GM18858 (cell line): ENCODE data around the gene CRHR1.

Source experiments
- ATAC-seq: cut with Tn5 transposase; IDR thresholded peaks from one replicate; pipeline ENCODE4 v1.9.1; 2021; ENCODE audit not compliant: unreplicated experiment

Gene CRHR1

DNA sequence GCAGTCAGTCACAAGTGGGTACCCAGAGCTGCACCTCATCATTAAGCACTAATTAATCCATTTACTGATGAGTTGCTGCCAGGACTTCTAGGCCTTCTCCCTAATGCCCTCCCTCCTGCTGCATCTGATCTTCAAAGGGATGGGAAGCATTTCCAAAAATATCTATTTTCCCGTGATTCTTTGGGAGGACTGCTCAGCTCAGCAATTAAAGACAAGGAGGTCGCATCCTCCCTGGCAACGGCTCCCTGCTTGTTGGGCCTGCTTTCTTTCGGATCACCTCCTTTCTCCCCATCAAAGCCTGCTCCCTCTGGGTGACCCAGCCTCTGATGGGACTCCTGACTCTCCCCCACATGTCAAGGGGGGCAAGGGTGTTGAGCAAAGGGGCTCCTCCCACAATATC is 34.6 kb downstream of the CRHR1 start:
- ATAC-seq, result no peak

DNA sequence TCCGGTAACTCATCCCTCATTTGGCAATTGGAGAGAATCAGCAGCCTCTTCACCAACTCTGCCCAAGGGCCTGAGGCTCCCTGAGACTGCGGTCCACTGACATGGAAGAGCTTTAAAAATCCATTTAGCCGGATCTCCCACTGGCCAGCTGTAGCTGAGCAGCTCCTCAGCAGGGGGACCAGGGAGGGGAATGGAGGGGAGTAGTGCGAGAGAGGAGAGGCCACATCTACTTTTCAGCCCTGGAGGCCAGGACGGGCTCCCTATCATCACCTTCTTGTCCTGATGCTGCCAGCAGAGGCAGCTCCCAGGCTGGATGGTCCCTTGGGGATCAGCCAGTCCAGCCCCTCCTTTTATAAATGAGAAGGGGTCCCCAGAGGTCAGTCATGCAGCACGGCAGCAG is 35.5 kb downstream of the CRHR1 start:
- ATAC-seq, result no peak

DNA sequence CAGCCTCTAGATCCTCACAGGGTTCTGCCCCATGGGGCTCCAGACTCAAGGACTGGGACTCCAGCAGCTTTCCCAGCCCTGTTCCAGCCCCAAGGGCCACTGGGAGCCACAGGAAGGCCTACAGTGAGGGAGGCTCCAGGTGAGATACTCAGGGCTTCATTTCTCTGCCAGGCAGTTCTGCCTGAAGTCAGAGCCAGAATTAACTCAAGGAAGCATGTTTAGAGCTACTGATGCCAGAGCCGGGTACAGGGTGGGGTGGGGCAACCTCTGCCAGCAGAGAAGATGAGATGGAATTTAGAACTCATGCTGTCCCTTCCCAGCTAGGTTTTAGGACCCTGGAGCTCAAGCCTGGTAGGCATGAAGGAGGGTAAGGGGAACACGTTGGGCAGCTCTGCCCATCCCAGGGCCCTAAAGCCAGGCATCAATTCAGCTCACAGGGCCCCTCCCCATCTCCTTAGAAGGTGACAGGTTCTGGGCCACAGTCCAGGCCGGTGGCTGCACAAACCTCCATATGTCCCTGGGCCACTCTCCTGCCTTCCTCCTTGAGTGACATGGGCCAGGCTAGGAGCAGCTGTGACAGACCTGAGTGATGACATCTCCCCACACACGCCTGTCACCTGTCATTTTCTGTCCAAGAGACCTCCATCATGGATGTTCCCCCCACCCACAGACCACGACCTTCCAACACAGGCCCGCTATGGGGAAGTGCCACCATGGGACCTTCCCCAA is 36.1 kb downstream of the CRHR1 start:
- ATAC-seq, result no peak

DNA sequence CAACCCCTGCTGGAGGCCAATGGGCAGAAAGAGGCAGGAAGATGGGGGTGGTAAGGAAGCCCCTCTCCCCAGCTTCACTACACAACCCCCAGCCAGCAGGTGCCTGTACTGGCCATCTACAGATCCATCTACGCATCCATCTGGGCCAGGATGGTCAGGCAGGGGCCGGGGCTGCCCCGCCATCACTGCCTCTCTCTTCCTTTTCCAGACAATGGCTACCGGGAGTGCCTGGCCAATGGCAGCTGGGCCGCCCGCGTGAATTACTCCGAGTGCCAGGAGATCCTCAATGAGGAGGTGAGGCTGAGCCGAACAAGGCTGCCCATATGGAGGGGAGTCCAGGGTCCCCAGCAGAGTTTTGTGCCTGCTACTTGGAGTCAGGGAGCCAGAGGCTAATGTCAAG is 37.0 kb downstream of the CRHR1 start:
- ATAC-seq, result no peak

DNA sequence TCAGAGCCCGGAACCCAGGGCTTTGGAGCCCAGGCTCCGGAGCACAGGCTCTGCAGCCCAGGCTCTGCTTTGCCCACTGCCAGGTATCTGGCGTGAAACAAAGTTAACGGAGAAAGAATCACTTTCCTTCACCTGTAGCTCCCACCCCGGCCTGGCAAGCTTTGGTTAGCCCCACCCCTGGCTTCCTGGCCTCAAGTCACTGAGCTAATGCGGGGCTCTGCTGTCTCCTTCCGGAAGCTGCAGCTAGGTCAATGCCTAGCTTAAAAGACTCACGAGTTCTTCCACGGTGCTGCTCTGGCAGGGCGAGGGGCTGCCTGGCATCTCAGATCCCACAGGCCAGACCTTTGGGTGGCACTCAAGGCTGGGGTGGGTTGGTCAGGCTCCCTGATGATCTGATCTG is 39.5 kb downstream of the CRHR1 start:
- no peak for ATAC-seq

DNA sequence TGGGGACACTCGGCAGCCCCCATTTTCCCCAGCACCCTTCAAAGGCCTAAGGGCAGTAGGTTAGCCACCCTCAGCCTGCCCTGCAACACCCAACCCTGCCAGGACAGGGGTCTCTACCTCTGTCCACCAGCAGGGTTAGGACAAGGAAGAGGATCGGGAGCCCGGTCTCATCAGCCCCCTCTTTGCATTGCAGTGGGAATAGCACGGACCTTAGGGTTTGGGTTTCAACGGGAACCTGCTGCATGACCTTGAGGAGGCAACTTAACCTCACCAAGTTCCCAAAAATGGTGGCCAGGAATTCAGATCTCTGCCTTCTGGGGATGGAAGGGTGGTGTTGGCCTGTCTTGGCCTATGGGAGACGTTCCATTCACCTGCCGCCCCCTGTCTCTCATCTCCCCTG is 40.4 kb downstream of the CRHR1 start:
- ATAC-seq, result no peak

DNA sequence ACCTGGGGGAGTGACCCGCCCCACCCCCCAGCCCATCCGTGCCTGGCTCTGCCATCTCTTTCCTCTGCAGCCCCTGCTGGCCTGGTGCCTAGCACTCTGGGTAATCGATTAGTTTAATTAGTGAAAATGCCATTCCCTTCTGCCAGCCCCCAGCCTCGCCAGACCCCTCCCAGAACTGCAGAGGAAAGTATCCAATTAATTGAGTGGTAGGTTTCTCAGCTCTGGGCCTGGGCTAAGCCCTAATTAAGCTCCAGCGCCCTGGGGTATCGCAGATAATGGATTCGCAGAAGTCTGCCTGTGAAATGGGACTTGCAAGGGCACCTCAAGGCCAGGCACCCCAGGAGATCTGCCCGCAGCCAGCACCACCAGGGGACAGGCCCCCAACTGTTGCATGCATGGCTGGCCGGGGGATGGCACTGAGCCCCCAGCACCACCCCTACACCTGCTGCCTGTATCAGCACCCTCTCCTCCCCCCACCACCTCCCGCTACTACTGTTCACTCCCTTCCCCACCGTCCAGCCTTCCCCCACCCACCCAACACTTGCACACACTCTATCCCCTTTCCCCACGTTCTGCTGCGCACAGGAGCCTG is 40.9 kb downstream of the CRHR1 start:
- ATAC-seq, result no peak

DNA sequence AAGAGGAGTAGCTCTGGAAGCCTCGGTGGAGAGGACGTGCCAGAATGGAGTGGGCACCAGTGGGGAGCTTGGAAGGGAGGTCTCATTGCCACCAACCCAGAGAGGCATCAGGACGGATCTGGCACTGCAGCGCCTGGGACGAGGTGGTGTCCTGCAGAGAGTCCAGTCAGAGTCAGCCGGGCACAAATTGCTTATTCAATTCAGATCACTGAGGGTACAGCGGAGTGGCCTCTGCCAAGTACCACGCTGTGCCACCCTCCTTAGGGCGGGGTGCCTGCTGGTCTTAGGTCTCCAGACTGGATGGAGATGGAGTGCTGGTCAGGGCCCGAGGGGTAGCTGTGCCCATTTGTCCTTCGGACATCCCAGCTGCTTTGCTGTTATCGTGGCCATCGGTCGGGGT is 41.7 kb downstream of the CRHR1 start:
- no peak for ATAC-seq

DNA sequence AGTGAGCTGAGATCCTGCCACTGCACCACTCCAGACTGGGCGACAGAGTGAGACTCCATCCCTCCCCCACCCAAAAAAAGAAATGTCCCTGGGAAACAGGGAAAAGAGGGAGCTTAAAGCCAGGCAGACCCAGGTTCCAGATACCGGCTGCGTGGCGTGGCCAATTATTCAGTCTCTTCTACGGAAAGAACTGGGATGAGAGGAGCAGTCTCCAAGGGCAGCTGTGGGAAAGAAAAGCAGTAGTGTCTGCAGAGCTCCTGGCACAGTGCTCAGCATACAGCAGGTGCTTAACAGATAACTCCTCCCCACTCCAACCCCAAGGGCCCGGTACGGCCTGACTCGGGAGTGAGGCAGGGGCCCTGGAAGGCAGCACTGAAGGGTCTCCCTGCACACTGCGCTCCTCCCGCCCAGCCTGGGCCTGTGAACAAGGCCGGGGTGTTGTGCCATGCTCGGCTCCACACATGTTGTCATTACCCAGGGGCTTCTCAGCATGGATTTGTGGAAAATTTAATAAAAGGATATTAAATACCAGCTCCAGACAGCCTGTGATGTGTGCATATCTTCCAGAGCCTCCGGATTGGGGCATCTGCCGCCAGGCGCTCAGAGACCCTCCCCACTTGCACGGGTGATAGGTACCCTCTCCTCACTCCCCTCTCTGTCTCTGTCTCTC is 42.9 kb downstream of the CRHR1 start:
- ATAC-seq, result no peak

DNA sequence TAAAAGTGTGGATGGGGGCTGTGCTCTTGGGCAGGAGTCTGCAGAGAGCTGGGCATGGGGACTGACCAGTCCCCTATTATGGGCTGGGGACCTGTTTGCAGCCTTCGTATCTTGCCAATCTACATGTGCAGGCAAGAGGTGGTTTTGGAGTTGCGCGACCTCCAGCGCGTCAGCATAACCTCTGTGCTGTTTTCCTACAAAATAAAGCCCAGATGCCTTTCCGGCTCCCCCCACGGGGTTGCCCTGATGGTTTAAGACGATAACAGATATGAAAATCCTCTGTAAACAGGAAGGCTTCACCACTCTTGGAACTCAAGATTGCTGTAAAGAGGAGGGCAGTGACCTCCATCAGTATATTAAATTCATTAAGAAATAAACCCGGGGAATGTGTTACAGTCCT is 44.1 kb downstream of the CRHR1 start:
- ATAC-seq, result no peak

DNA sequence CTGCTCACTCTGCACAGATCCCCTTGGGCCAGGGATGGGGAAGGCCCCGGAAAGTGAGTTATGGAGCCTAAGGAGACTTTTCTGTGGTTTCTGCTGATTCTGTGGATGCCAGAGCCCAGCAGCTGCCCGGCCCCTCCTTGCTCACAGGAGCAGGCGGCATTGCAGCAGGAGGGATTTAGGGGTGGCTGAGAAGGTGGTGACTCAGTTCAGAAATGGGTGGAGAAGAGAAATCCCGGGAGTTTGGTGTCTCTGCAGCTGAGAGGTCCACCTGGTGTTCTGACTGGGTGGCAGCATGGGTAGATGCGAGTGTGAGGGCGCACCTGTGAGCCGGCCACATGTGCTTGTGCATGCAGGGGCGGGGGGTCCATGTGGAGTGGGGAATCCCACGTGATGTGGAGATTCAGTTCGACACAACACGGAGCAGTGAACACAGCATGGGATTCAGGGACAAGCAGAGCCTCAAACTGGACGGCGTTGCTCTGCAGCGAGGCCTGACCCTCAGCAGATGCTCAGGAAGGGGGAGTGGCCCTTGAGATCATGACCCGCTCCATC is 44.5 kb downstream of the CRHR1 start:
- no peak for ATAC-seq

DNA sequence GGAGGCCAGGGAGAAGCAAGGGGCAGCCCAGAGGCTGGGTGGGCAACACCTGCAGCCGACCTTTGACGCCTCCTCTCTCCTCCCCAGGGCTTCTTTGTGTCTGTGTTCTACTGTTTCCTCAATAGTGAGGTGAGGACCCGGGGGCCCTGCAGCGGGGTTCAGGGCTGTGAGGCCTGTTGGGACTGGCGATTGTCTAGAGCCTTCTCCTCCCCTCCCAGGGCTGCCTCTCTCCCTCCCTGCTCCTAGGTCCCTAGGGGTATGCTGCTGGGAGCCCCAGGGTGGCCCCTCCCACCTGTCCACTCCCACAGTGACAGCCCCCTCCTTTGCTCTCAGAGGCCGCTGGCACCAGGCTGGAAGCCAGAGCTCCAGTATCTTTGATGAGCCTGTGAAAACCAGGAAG is 49.8 kb downstream of the CRHR1 start:
- no peak for ATAC-seq

DNA sequence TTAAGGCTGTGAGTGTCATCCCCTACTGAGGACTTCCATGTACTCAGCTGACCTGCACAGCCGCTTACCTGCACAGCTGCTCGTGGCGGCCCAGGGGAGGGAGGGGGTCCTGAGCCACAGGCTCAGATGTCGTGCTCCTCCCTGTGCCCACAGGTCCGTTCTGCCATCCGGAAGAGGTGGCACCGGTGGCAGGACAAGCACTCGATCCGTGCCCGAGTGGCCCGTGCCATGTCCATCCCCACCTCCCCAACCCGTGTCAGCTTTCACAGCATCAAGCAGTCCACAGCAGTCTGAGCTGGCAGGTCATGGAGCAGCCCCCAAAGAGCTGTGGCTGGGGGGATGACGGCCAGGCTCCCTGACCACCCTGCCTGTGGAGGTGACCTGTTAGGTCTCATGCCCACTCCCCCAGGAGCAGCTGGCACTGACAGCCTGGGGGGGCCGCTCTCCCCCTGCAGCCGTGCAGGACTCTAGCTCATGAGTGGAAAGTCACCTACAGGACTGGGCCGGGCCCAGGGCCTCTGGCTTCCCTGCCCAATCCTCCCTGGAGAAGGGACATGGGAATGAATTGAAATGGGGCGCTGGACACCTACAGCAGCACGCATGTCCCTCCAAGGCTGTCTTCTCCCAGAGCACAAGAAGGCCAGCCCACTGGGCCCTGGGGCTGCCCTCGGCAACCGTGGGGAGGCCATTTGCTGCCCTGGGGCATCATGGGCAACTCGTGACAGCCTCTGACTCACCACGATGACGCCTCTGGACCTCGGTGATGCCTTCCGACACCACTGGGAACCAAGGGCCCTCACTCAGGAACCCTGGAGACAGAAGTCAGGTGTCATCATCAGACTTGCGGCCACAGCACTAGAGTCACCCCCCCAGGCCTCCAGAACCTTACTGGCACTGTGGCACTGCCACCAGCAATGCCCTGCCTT is 50.6 kb downstream of the CRHR1 start:
- no peak for ATAC-seq

DNA sequence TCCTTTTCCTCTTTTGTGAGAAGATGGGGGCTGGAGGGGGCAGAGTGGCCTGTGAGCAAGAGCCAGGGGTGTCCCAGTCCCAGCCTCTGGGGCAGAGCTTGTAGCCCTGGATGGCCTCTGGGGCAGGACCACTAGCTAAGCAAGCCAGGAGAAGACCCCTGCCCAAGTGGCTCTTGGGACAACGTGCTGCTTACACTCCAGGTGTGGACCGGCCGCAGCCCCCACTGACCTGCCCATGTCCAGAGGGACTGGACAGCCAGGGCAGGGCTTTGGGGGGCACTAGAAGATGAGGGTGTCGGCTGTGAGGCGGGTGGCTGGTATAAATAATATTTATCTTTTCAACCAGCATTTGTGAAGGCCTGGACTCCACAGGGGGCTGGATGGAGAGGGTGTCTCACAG is 51.4 kb downstream of the CRHR1 start:
- no peak for ATAC-seq

DNA sequence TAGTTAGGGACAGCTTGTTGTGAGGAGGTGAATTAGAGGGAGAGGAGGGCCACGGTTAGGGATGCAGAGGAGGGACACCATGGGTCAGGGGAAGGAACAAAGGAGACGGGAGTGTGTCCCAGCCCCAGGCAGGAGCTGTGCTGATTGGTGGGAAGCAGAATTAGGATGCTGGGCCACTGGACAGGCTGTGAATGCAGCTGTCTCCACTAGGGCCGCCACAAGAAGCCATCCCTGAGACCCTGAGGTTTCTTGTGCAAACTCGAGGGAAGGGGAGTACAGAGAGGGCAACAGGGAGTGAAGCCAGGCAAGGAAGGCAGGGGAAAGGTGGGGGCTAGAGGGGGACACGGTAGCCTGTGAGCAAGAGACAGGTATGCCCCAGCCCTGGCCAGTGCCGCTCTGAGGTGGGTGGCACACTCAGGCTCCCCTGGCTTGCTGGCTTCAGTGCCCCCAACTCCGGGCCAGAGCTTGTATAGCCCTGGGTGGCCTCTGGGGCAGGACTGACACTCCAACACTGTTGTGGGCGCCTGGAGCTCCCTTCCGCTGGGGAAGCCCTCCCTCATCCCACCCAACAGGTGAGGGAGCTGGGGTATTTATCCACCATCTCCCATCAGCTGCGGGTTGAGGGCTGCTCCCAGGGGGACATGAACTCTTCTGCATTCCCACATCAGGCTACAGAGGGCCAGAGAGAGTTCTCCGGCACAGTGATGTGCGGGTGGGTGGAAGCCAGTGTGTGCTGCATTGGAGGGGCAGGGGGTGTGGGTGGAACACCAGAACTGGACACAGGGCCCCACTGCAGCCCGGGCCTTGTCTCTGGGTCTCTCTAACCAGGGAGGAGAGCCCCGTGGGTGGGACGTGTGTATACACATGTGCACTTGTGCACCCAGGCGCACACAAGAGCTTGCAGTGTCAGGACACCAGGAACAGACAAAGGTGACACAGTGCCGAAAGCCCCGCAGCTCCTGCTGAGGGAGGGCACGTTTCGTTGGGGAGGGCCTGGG is 52.2 kb downstream of the CRHR1 start:
- no peak for ATAC-seq

DNA sequence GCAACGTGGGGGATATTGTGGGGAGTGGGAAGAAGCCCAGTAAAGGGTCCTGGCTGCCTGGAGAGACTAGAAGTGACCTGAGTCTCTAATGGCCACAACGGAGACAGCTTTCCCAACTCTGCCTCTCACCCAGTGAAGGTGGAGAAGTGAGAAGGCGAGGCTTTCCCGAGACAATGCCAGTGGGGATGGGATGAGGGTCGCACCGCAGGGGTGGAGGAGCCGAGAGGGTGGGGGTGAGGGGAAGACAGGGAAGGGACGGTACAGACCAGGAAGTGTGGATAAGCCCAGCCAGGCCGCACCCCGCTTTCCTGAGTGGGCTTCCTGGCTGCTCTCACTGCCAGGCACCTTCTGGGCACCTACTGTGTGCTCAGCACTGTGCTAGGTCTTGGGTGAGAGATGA is 53.1 kb downstream of the CRHR1 start:
- ATAC-seq, result no peak

DNA sequence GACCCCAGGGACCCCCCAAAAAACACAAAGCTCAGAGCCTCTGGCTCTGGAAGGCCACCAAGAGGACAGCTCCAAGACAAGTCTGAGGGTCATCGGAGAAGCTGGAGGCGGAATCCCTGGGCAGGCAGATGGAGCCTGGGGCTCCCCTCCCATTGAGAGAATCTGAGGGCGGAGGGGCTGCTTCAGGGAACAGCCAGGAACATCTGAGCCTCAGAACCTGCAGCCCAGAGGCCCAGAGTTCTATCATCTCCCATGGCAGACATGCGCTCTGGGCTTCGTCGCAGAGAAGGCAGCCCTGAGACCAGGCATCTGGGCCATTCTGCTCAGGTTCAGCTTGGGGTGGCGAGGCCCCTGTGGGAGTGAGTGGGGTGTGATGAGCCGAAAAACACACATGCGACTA is 53.5 kb downstream of the CRHR1 start:
- no peak for ATAC-seq

DNA sequence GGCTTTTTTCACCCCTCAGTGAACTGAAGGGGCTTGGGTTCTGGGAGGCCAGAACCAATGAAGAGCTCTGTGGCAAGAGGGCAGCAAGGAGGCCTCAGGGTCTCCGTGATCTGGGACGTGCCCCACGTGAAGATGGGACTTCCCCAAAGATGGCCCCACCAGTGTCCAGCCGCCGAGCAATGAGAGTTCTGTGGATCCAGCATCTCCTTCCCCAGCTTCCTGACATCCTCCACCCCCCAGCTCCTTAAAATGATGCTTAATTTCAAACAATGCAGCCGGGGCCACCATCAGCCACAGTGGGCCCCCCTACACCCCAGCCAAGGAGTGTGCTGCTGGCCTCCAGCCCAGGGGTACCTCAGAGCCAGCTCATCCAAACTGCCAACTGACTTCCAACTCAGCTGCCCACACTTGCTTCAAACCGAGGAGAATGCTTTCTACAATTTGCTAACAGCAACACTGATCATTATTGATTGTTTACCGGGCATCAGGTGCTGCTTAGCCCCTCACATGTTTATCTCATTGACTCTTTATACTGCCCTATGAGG is 54.7 kb downstream of the CRHR1 start:
- no peak for ATAC-seq

DNA sequence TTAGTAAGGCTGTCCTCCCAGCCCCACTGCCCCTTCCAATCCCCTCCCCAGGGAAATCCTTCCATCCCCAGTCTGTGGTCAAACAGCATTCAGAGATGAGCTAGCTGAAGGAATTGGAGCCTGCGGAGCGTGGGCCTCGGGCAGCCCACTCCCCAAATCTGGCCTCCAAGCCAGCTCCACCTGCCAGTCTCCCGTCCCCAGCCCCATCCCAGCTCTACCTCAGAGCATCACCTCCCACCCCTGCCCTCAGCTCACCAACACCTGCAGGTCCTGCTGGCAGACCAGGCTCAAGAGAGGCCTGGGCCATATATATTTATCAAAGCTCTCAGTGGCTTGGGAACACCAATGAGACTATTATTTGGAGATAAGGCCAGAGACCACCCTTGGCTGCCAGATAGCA is 55.3 kb downstream of the CRHR1 start:
- no peak for ATAC-seq

DNA sequence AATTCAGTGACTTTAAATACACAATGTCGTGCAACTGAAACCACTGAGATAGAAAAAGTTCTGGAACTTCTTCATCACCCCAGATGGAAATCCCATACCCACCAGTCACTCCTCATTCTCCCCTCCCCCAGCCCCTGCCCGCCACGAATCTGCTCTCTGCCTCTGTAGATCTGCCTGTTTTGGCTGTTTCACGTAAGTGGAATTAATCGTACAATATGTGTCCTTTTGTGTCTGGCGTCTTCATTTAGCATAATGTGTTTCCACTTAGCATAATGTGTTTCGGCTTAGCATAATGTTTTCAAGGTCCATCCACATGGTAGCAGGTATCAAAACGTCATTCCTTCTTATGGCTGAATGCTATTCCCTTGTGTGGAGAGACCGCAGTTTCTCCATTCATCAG is 57.1 kb downstream of the CRHR1 start:
- no peak for ATAC-seq
